Measurements from ENCODE around the gene DGKG. TPM values are rescaled to one million over a fixed set of nuclear protein-coding genes. Genes with fewer than 3 reads are reported as not detected.
A peak's percentile ranks its signal among the peaks of the same experiment; 100 is the strongest.

Gene DGKG
- total and polyA plus RNA-seq, 10 of the 15 experiments (the other 5 are each of a cell fraction or from before 2014, with no cell fraction given), result 0.39 to 6.2 (median 4.7) TPM

DNA sequence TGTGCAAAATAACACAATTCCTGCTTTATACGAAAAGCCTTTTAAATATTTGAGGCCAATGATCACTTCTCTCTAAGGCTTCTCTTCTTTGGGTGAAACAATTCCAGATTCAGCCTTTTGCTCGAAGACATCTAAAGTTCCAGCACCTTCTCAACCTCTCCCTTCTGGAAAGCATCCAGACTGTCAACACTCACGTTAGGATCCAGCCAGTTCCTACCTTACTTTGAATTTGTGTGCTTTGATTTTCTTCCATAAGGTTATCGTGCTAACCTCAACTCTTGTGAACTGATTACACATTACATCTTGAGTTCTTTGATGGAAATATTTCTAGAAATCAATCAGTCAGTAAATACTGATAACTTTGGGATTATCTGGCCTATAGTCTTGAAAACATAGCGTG is 127.9 kb downstream of the DGKG start:
- ChIA-PET POLR2A (no interaction called here), RAD21 (ENCODE audit: unreplicated experiment) (no interaction called here), CTCF (no interaction called here), SMC1A (ENCODE audit: uncharacterized antibody, unreplicated experiment) (interaction anchor here (0.7 to 1.0 kb wide), 3 partner anchors 10 to 158 kb away, joined by 3 read pairs; no protein-coding TSS in a partner anchor)
- Histone ChIP-seq H3K9me3 (replicated peaks; ENCODE audit: control insufficient read depth, insufficient read depth, low read length) (no peaks in the 10 kb centered on the region), H4K20me1 (ENCODE audit: control insufficient read depth, insufficient read depth) (no peaks in the 10 kb centered on the region), H3K4me1 (ENCODE audit: control insufficient read depth, insufficient read depth, low read length) (peaks cover 34% of the 10 kb centered on the region), H3K9ac (ENCODE audit: control insufficient read depth, insufficient read depth, low read length) (no peak overlapping the region), H3K27ac (ENCODE audit: control insufficient read depth, insufficient read depth) (no peak overlapping the region), H3K4me3 (no peak overlapping the region), H3K27me3 (replicated peaks in 1 of 2; ENCODE audit: control insufficient read depth in 2 of 2, insufficient read depth in 2 of 2, low read length in 1 of 2) (no peaks in the 10 kb centered on the region), H3K4me2 (ENCODE audit: control insufficient read depth, insufficient read depth) (no peak overlapping the region), H2AFZ (ENCODE audit: control insufficient read depth, low read depth, low read length) (no peak overlapping the region), H3K79me2 (ENCODE audit: control insufficient read depth, insufficient read depth, low read length) (no peaks in the 10 kb centered on the region), H3K36me3 (ENCODE audit: control insufficient read depth in 2 of 2, insufficient read depth in 2 of 2, low read length in 1 of 2) (no peaks in the 10 kb centered on the region)
- intact Hi-C loops (cut with micrococcal nuclease; ENCODE audit: unreplicated experiment) (no loop called here), in situ Hi-C loops (cut with MboI) (no loop called here)
- no peak for ATAC-seq
- BruUV-seq (replicated peaks), result no TSS peak
- TF ChIP-seq ZNF384 (IDR thresholded peaks at IDR 0.05; ENCODE audit: borderline replicate concordance, low read depth, low read length), result no peak
- 97% methylated on average over 5 of the region's 5 CpGs for WGBS (ENCODE audit: insufficient coverage, insufficient replicate concordance, low lambda C conversion rate, missing lambda C conversion rate)
- FAIRE-seq, result no peak
- no peak for DNase-seq (ENCODE audit: low read depth, low spot score)

DNA sequence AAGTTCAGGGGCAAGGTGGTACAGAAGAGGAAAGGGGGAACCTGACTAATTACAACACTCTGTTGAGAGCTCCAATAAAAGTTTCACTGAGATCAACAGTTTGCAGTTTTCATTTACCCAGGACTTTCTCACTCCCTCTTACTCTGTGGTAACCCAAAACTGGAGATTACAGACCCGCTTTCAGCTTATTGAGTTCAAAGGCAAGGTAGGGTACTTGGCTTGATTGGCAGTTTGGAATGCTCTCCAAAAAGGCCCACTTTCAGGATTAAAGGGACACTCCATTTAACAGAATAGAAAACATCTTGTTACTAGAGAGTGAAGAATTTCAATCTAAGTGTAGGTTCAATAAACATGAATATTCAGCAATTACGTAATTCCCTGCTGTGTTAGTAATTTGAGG is 135.6 kb downstream of the DGKG start:
- no peak overlapping the region for H2AFZ ChIP-seq (ENCODE audit: control insufficient read depth, low read depth, low read length)
- FAIRE-seq (no peak), DNase-seq (ENCODE audit: low read depth, low spot score) (no peak), ATAC-seq (no peak; the same call in 2 of the 3 replicates)
- TF ChIP-seq MEF2B (IDR thresholded peaks at IDR 0.05; ENCODE audit: partially characterized antibody, poor library complexity, severe bottlenecking), result no peak
- TF ChIP-seq ESRRA (IDR thresholded peaks at IDR 0.05; ENCODE audit: low read length), result no peak
- peak; percentile 25; the same call in 1 of the 2 replicates for TF ChIP-seq RUNX3 (IDR thresholded peaks at IDR 0.05; ENCODE audit: low read length)
- TF ChIP-seq ETV6 (conservative IDR thresholded peaks at IDR 0.05 in 1 of 2, IDR thresholded peaks at IDR 0.05 in 1 of 2; ENCODE audit: borderline replicate concordance in 1 of 2, low read depth in 1 of 2), result peak in 1 of 2 experiments; percentile 56; a peak in 1 of 4 replicates
- no peak overlapping the region for H3K4me2 ChIP-seq (ENCODE audit: control insufficient read depth, insufficient read depth)
- no peaks in the 10 kb centered on the region for H4K20me1 ChIP-seq (ENCODE audit: control insufficient read depth, insufficient read depth)
- no peaks in the 10 kb centered on the region for H3K9me3 ChIP-seq (replicated peaks; ENCODE audit: control insufficient read depth, insufficient read depth, low read length)
- no peaks in the 10 kb centered on the region for H3K79me2 ChIP-seq (ENCODE audit: control insufficient read depth, insufficient read depth, low read length)
- no peaks in the 10 kb centered on the region for H3K36me3 ChIP-seq (ENCODE audit: control insufficient read depth in 2 of 2, insufficient read depth in 2 of 2, low read length in 1 of 2)
- no peak overlapping the region for H3K4me3 ChIP-seq
- RAD21 ChIA-PET (ENCODE audit: unreplicated experiment), result interaction anchor here (1.2 to 1.4 kb wide), 3 partner anchors 41 to 313 kb away, joined by 3 read pairs; no protein-coding TSS in a partner anchor
- no peak overlapping the region for H3K9ac ChIP-seq (ENCODE audit: control insufficient read depth, insufficient read depth, low read length)
- intact Hi-C loops (cut with micrococcal nuclease; ENCODE audit: unreplicated experiment), result no loop called here
- WGBS (ENCODE audit: insufficient coverage, insufficient replicate concordance, low lambda C conversion rate, missing lambda C conversion rate), result 76% methylated on average over 2 of the region's 2 CpGs
- H3K27me3 ChIP-seq (replicated peaks in 1 of 2; ENCODE audit: control insufficient read depth in 2 of 2, insufficient read depth in 2 of 2, low read length in 1 of 2), result no peaks in the 10 kb centered on the region; a peak in 2 of 4 replicates
- no TSS peak for BruUV-seq (replicated peaks)
- POLR2A ChIA-PET, result no interaction called here
- CTCF ChIA-PET, result interaction anchor here (0.8 to 2.8 kb wide), 4 partner anchors 10 to 283 kb away, joined by 3 to 11 read pairs (median 4); no protein-coding TSS in a partner anchor
- SMC1A ChIA-PET (ENCODE audit: uncharacterized antibody, unreplicated experiment), result interaction anchor here (0.8 to 1.9 kb wide), 8 partner anchors 9 to 249 kb away, joined by 3 to 8 read pairs (median 4); no protein-coding TSS in a partner anchor
- H3K4me1 ChIP-seq (ENCODE audit: control insufficient read depth, insufficient read depth, low read length), result peaks cover 24% of the 10 kb centered on the region
- no peak overlapping the region for H3K27ac ChIP-seq (ENCODE audit: control insufficient read depth, insufficient read depth)
- in situ Hi-C loops (cut with MboI), result no loop called here
